Uterus (tissue), 2 donors: ENCODE results near the gene EXOC4.

Experiments used
- CTCF ChIP-seq, 4 experiments: fragments of 200-600 bp in 2 of 4; fragments of 450-650 bp in 2 of 4; sonication (generic) in 2 of 4; IDR thresholded peaks; one replicate each; pipeline ENCODE4 v1.5.1; 2016 to 2019; ENCODE audit warnings: antibody characterized with exemption in 4 of 4, mild to moderate bottlenecking in 2 of 4, moderate library complexity in 1 of 4
- POLR2A ChIP-seq, 2 donors: fragments of 450-650 bp; IDR thresholded peaks; one replicate each; pipeline ENCODE4 v1.6.1; 2016; ENCODE audit warnings: antibody characterized with exemption in 2 of 2, mild to moderate bottlenecking in 1 of 2, moderate library complexity in 1 of 2

GRCh38 chr7:133315332-133316040, 62.6 kb downstream of the EXOC4 start:
- TF ChIP-seq CTCF (IDR thresholded peaks at IDR 0.05) = no peak
- no peak for TF ChIP-seq POLR2A (IDR thresholded peaks at IDR 0.05)
